ENCODE data around the gene GRIN3B. TPM values are rescaled to one million over a fixed set of nuclear protein-coding genes. Genes with fewer than 3 reads are reported as not detected.

Gene GRIN3B
- total RNA-seq, 2 donors from 2014 or later: 0.14 TPM; not detected in 1

DNA sequence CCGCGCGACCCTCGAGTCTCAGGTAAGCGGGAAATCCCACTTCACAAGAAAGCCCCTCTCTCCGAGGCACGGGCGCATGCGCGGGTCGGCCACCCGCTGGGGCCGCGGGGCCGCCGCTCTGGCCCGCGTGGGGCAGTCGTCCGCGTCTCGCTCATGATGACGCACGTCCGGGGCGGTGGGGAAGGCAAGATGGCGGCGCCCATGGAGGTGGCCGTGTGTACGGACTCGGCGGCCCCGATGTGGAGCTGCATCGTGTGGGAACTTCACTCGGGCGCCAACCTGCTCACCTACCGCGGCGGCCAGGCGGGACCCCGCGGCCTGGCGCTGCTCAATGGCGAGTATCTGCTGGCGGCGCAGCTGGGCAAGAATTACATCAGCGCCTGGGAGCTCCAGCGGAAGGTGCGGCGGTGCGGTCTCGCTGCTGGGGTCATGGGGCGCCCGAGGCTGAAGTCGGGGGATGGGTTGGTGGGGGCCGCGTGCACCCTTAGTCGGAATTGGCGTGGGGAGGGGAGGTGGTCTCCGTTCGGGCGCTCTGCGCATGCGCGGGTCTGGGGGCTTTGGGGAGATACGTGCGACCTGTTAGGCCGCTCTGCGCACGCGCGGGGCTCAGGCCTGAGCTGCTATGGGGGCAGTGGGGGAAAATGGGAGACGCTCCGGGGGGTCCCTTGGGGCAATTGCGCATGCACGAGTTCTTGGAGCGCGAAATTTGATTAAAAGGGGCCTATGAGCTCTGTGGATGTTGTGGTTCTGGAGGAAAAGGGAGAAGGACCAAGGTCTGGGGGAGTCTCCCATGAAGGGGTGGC is 15.9 kb upstream of the GRIN3B start, which contains the start of gene WDR18:
TSS of gene WDR18 (plus strand) at position 181 of the 803 bp plus-strand sequence. CDS start at position 190, 9 bp downstream.
- Histone ChIP-seq H3K27ac (peak within 1 kb of the TSS; percentile 85 to 89), H3K4me3 (peak within 1 kb of the TSS; percentile 100), H3K27me3 (replicated peaks; ENCODE audit: insufficient read depth) (no peaks in the 10 kb centered on the region), H3K9me3 (no peaks in the 10 kb centered on the region), H3K4me1 (ENCODE audit: control insufficient read depth in 1 of 2, low read depth in 2 of 2) (peaks cover 12 to 24% of the 10 kb centered on the region in 2 donors), H3K36me3 (peaks cover 3% of the 10 kb centered on the region)
- ATAC-seq (ENCODE audit: insufficient number of reproducible peaks, low FRiP score, low read depth) (peak; percentile 78), DNase-seq (ENCODE audit: low spot score) (peak; percentile 80)
- TF ChIP-seq, protein P1, sequence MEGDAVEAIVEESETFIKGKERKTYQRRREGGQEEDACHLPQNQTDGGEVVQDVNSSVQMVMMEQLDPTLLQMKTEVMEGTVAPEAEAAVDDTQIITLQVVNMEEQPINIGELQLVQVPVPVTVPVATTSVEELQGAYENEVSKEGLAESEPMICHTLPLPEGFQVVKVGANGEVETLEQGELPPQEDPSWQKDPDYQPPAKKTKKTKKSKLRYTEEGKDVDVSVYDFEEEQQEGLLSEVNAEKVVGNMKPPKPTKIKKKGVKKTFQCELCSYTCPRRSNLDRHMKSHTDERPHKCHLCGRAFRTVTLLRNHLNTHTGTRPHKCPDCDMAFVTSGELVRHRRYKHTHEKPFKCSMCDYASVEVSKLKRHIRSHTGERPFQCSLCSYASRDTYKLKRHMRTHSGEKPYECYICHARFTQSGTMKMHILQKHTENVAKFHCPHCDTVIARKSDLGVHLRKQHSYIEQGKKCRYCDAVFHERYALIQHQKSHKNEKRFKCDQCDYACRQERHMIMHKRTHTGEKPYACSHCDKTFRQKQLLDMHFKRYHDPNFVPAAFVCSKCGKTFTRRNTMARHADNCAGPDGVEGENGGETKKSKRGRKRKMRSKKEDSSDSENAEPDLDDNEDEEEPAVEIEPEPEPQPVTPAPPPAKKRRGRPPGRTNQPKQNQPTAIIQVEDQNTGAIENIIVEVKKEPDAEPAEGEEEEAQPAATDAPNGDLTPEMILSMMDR (IDR thresholded peaks at IDR 0.05): no peak

DNA sequence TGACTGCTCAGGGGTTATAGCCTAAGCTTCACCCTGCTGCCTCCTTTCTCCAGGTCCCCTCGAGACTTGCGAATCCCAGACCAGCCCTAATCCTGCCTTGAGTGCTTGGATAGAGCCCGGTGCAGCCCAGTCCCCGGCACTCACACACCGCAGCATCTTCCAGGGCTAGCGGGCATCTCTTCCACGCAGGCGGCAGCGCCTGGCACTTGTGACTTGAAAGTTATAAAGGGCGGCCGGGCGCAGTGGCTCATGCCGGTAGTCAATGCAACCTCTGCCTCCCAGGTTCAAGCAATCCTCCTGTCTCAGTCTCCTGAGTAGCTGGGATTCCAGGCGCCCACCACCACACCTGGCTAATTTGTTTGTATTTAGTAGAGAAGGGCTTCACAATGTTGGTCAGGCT is 14.1 kb upstream of the GRIN3B start:
- Histone ChIP-seq H3K36me3 (peaks cover 6% of the 10 kb centered on the region), H3K27me3 (replicated peaks; ENCODE audit: insufficient read depth) (no peaks in the 10 kb centered on the region), H3K4me1 (ENCODE audit: control insufficient read depth in 1 of 2, low read depth in 2 of 2) (peaks cover 12 to 24% of the 10 kb centered on the region in 2 donors), H3K27ac (no peak overlapping the region), H3K9me3 (no peaks in the 10 kb centered on the region), H3K4me3 (no peak overlapping the region)
- ATAC-seq (ENCODE audit: insufficient number of reproducible peaks, low FRiP score, low read depth): no peak
- TF ChIP-seq, protein P1 (IDR thresholded peaks at IDR 0.05): no peak
- DNase-seq (ENCODE audit: low spot score): no peak

DNA sequence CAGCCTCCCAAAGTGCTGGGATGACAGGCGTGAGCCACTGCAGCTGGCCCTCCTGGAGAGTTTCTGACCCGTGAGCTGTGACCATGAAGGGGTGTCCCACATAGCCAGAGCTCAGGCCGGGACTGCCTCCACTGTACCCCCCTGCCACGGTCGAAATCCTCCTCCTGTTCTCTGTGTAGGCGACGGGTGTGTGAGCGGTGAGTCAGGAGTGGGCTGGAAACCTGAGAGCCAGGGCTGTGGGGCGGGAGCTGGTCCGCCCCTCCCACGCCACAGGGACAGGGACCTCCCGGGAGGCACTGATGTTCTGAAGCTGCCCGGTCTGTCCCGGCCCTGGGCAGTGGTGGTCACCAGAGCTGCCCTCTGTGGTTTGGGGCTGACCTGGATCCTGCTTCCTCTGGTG is 12.1 kb upstream of the GRIN3B start:
- peaks cover 10 to 15% of the 10 kb centered on the region in 2 donors for H3K4me1 ChIP-seq (ENCODE audit: control insufficient read depth in 1 of 2, low read depth in 2 of 2)
- no peaks in the 10 kb centered on the region for H3K27me3 ChIP-seq (replicated peaks; ENCODE audit: insufficient read depth)
- H3K4me3 ChIP-seq: no peak overlapping the region
- H3K9me3 ChIP-seq: no peaks in the 10 kb centered on the region
- H3K27ac ChIP-seq: no peak overlapping the region
- peaks cover 6% of the 10 kb centered on the region for H3K36me3 ChIP-seq
- TF ChIP-seq, protein P1 (IDR thresholded peaks at IDR 0.05): no peak
- ATAC-seq (ENCODE audit: insufficient number of reproducible peaks, low FRiP score, low read depth) (no peak), DNase-seq (ENCODE audit: low spot score) (no peak)

DNA sequence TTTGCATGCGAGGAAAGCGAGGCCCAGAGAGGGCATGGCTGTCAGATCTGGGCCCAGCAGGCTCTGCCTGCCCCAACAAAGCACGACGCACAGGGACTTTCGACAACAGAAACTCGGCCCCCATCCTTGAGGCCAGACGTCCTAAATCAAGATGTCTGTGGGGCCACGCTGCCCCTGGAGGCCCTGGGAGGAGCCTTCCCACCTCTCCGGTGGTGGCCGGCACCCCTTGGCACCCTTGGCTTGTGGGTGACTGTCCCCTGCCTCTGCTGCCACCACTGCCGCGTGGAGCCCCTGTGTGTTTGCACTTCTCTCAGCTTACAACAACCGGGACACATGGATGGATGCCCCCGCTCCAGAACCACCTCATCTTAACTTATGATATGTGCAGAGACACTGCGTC is 11.7 kb upstream of the GRIN3B start:
- Histone ChIP-seq H3K27me3 (replicated peaks; ENCODE audit: insufficient read depth) (no peaks in the 10 kb centered on the region), H3K4me1 (ENCODE audit: control insufficient read depth in 1 of 2, low read depth in 2 of 2) (peaks cover 10 to 11% of the 10 kb centered on the region in 2 donors), H3K9me3 (no peaks in the 10 kb centered on the region), H3K27ac (no peak overlapping the region), H3K36me3 (peaks cover 6% of the 10 kb centered on the region), H3K4me3 (no peak overlapping the region)
- DNase-seq (ENCODE audit: low spot score) (no peak), ATAC-seq (ENCODE audit: insufficient number of reproducible peaks, low FRiP score, low read depth) (no peak)
- TF ChIP-seq, protein P1 (IDR thresholded peaks at IDR 0.05): no peak

DNA sequence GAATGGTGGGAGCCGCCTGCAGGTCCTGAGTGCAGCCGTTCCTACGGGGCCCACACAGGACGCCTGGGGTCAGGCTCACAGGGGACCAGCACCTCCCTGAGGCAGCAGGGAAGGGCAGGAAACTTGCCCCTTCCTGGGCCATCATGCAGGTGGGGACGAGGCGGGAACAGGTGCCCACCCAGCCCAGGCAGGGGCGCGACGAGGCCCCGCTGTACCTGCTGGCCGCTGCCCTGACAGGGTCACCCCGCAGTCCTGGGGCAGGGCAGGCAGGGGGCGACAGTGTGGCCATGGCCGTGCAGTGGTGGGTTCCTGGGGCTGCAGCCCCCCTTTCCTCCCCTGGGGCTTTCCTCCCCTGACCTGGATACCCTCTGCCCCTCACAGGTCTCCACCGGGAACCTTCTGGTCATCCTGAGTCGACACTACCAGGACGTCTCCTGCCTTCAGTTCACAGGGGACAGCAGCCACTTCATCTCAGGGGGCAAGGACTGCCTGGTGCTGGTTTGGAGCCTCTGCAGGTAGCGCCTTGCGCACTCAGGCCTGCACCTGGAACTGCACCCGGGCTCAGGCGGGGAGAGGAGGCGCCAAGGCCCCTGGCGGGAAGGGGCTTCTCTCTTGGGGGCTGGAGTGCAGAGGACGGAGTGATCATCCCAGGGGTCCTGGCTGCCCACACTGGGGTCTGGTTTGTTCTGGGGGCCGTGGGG is 10.7 kb upstream of the GRIN3B start:
- no peak for DNase-seq (ENCODE audit: low spot score)
- Histone ChIP-seq H3K4me1 (ENCODE audit: control insufficient read depth in 1 of 2, low read depth in 2 of 2) (peaks cover 5 to 6% of the 10 kb centered on the region in 2 donors), H3K4me3 (no peak overlapping the region), H3K27me3 (replicated peaks; ENCODE audit: insufficient read depth) (no peaks in the 10 kb centered on the region), H3K36me3 (peaks cover 12% of the 10 kb centered on the region), H3K27ac (no peak overlapping the region), H3K9me3 (no peaks in the 10 kb centered on the region)
- no peak for ATAC-seq (ENCODE audit: insufficient number of reproducible peaks, low FRiP score, low read depth)
- TF ChIP-seq, protein P1 (IDR thresholded peaks at IDR 0.05): no peak
